Endothelial cell (in vitro differentiated cells): ENCODE results near the gene FES. TPM values are rescaled to one million over a fixed set of nuclear protein-coding genes. Genes with fewer than 3 reads are reported as not detected.

Experiments used
- DNase-seq: peaks from one replicate; pipeline ENCODE4 v3.0.0; 2021; ENCODE audit warnings: low spot score
- H3K27ac Mint-ChIP-seq: one replicate; pipeline ENCODE4 v1.8.0; 2021; ENCODE audit warnings: mixed read lengths, inconsistent platforms; ENCODE audit not compliant: unreplicated experiment
- H3K27me3 Mint-ChIP-seq: one replicate; pipeline ENCODE4 v1.8.0; 2021; ENCODE audit warnings: mild to moderate bottlenecking, moderate library complexity, mixed read lengths, inconsistent platforms; ENCODE audit not compliant: unreplicated experiment
- H3K36me3 Mint-ChIP-seq: one replicate; pipeline ENCODE4 v1.8.0; 2021; ENCODE audit warnings: mild to moderate bottlenecking, low read depth, mixed read lengths, inconsistent platforms; ENCODE audit not compliant: unreplicated experiment
- H3K4me1 Mint-ChIP-seq: one replicate; pipeline ENCODE4 v1.8.0; 2021; ENCODE audit warnings: mild to moderate bottlenecking, mixed read lengths, inconsistent platforms; ENCODE audit not compliant: unreplicated experiment
- H3K4me3 Mint-ChIP-seq: one replicate; pipeline ENCODE4 v1.8.0; 2021; ENCODE audit warnings: mild to moderate bottlenecking, mixed read lengths, inconsistent platforms; ENCODE audit not compliant: unreplicated experiment
- H3K9me3 Mint-ChIP-seq: one replicate; pipeline ENCODE4 v1.8.0; 2021; ENCODE audit warnings: mixed read lengths, inconsistent platforms; ENCODE audit not compliant: unreplicated experiment
- total RNA-seq: library from RNA; stranded (reverse); fragmentation: NEBNext Ultra II Directional; extraction: Animal tissue kit (Norgen Biotek cat#: 25700); gene quantifications from one replicate; pipeline ENCODE4 v1.2.1, GENCODE V29; 2021; ENCODE audit not compliant: unreplicated experiment
- TF ChIP-seq, protein P1 (sequence below): fragments of 200-600 bp; sonication (generic); IDR thresholded peaks from one replicate; pipeline ENCODE4 v1.5.0; 2021; ENCODE audit warnings: antibody characterized with exemption; ENCODE audit not compliant: unreplicated experiment

FES gene
- total RNA-seq, 1 donor from 2014 or later = 56.3 TPM

DNA sequence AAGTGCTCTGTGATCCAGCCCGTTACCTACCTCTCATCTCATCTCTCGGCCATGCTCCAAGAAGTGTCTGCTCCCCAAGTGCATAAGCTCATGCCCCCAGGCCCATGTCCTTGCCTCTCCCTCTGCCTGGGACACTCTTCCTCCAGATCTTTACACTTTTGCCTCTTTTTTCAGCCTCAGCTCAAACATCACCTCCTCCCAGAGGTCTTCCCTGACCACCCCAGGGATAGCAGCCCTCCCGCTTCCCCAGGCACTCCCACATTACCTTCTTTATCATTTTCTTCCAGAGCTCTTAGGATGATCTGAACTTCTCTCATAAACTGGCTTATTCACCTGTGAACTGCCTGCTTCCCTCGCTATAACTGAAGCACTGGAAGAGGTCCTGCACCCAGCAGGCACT, 18.6 kb upstream of the FES start:
- H3K27me3 Mint-ChIP-seq = peaks cover 10% of the 10 kb centered on the region
- no peak overlapping the region for H3K27ac Mint-ChIP-seq
- H3K4me3 Mint-ChIP-seq = no peak overlapping the region
- H3K4me1 Mint-ChIP-seq = peaks cover 34% of the 10 kb centered on the region
- no peaks in the 10 kb centered on the region for H3K9me3 Mint-ChIP-seq
- H3K36me3 Mint-ChIP-seq = peaks cover 2% of the 10 kb centered on the region
- no peak for DNase-seq
- TF ChIP-seq, protein P1, sequence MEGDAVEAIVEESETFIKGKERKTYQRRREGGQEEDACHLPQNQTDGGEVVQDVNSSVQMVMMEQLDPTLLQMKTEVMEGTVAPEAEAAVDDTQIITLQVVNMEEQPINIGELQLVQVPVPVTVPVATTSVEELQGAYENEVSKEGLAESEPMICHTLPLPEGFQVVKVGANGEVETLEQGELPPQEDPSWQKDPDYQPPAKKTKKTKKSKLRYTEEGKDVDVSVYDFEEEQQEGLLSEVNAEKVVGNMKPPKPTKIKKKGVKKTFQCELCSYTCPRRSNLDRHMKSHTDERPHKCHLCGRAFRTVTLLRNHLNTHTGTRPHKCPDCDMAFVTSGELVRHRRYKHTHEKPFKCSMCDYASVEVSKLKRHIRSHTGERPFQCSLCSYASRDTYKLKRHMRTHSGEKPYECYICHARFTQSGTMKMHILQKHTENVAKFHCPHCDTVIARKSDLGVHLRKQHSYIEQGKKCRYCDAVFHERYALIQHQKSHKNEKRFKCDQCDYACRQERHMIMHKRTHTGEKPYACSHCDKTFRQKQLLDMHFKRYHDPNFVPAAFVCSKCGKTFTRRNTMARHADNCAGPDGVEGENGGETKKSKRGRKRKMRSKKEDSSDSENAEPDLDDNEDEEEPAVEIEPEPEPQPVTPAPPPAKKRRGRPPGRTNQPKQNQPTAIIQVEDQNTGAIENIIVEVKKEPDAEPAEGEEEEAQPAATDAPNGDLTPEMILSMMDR = no peak

DNA sequence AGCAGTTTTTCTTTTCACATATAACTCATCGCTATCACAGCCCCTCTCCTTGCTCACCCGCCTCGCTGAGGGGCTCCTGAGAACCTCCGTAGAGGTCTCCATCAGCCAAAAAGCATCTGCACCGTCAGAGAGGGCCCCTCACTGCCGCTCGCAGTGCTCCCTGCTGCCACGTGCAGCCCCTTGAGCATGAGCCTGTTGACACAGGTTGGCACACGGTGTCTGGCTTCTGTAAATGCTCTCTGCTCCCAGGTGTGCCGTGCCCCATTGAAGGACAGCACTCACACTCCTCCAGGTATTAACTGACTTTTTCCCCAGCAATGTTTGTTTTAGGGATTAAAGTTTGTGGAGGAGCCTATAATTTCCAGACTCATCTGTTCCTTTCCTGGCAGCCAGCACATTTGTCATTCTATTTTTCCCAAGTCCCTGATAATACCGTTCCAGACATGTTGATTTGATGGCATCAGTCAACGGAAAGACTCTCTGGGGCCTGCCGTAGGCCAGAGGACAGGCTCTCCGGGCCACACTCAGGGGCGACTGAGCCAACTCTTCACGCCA, 18.1 kb upstream of the FES start:
- no peak for DNase-seq
- Mint-ChIP-seq H3K27me3 (peaks cover 12% of the 10 kb centered on the region), H3K36me3 (peaks cover 3% of the 10 kb centered on the region), H3K27ac (no peak overlapping the region), H3K4me3 (no peak overlapping the region), H3K9me3 (no peaks in the 10 kb centered on the region), H3K4me1 (peaks cover 37% of the 10 kb centered on the region)
- TF ChIP-seq, protein P1 = no peak

GRCh38 chr15:90866800-90867199, 17.5 kb upstream of the FES start:
- Mint-ChIP-seq H3K4me3 (no peak overlapping the region), H3K36me3 (peaks cover 3% of the 10 kb centered on the region), H3K9me3 (no peaks in the 10 kb centered on the region), H3K27me3 (peaks cover 12% of the 10 kb centered on the region), H3K4me1 (peaks cover 37% of the 10 kb centered on the region), H3K27ac (no peak overlapping the region)
- TF ChIP-seq, protein P1 = no peak
- DNase-seq = no peak

DNA sequence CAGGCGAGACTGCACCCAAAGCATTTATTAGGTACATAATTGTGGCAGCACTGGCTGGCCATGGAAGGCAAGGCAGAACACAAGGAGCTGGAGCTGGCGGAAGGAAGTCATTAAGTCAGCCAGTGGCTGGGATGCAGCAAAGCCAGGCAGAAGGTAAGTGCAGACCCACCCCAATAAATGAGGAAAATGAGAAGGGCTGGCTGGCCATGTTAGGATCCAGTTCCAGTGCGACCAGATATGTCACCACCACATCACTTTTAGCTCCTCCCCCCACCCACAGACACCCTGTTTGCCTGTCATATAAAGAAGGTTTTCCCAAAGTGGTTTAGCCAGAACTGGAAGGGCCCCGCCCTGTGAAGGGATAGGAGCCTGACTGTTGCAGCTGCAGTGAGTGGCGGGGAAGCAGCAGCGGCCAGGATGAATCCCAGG, 16.0 kb upstream of the FES start, which contains the start of gene FURIN:
Gene FURIN, plus strand, starts transcription at position 328 of the 429 bp plus-strand sequence. CDS start 7,153 bp downstream, outside the sequence.
- Mint-ChIP-seq H3K4me3 (no peak within 1 kb of the TSS), H3K4me1 (peaks cover 48% of the 10 kb centered on the region)
- TF ChIP-seq, protein P1 = no peak

GRCh38 chr15:90869140-90869541, 15.2 kb upstream of the FES start:
- Mint-ChIP-seq H3K4me3 (no peak overlapping the region), H3K9me3 (no peaks in the 10 kb centered on the region), H3K27ac (peak overlapping the region; percentile 91), H3K4me1 (peaks cover 53% of the 10 kb centered on the region), H3K36me3 (peaks cover 7% of the 10 kb centered on the region), H3K27me3 (peaks cover 15% of the 10 kb centered on the region)
- TF ChIP-seq, protein P1 = no peak
- DNase-seq = no peak

More for the DNA sequence above, 16.0 kb upstream of the FES start, which contains the start of gene FURIN:
- peak within 1 kb of the TSS; percentile 91 for H3K27ac Mint-ChIP-seq
- DNase-seq = no peak
- H3K27me3 Mint-ChIP-seq = peaks cover 15% of the 10 kb centered on the region
- peaks cover 7% of the 10 kb centered on the region for H3K36me3 Mint-ChIP-seq
- no peaks in the 10 kb centered on the region for H3K9me3 Mint-ChIP-seq
